Measurements from ENCODE around the gene HLA-DOA.

Gene HLA-DOA

GRCh38 chr6:32973144-32974015 is 36.0 kb downstream of the HLA-DOA start:
- Histone ChIP-seq H3K27ac (replicated peaks) (peak overlapping the region; percentile 82), H3K4me3 (replicated peaks; ENCODE audit: insufficient read depth, low read length) (peak overlapping the region; percentile 84), H3K27me3 (ENCODE audit: insufficient read depth, poor library complexity, severe bottlenecking) (no peaks in the 10 kb centered on the region)
- peak in 1 of 2 experiments; percentile 64 for DNase-seq (ENCODE audit: low read depth in 1 of 2, low spot score in 1 of 2)
- TF ChIP-seq GABPA (IDR thresholded peaks at IDR 0.05; ENCODE audit: low read depth) (no peak), SPI1 (IDR thresholded peaks at IDR 0.05; ENCODE audit: borderline replicate concordance, low read depth) (no peak), POLR2AphosphoS5 (IDR thresholded peaks at IDR 0.05; ENCODE audit: low read depth) (no peak), REST (IDR thresholded peaks at IDR 0.05; ENCODE audit: insufficient replicate concordance, low read depth) (no peak)
- TF ChIP-seq, protein P1, sequence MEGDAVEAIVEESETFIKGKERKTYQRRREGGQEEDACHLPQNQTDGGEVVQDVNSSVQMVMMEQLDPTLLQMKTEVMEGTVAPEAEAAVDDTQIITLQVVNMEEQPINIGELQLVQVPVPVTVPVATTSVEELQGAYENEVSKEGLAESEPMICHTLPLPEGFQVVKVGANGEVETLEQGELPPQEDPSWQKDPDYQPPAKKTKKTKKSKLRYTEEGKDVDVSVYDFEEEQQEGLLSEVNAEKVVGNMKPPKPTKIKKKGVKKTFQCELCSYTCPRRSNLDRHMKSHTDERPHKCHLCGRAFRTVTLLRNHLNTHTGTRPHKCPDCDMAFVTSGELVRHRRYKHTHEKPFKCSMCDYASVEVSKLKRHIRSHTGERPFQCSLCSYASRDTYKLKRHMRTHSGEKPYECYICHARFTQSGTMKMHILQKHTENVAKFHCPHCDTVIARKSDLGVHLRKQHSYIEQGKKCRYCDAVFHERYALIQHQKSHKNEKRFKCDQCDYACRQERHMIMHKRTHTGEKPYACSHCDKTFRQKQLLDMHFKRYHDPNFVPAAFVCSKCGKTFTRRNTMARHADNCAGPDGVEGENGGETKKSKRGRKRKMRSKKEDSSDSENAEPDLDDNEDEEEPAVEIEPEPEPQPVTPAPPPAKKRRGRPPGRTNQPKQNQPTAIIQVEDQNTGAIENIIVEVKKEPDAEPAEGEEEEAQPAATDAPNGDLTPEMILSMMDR (IDR thresholded peaks at IDR 0.05; ENCODE audit: insufficient read depth, low read length): no peak

- TF ChIP-seq SPI1 (IDR thresholded peaks at IDR 0.05; ENCODE audit: borderline replicate concordance, low read depth) (no peak), REST (IDR thresholded peaks at IDR 0.05; ENCODE audit: insufficient replicate concordance, low read depth) (peak; percentile 30), POLR2AphosphoS5 (IDR thresholded peaks at IDR 0.05; ENCODE audit: low read depth) (peak; percentile 34; the same call in 1 of the 2 replicates), GABPA (IDR thresholded peaks at IDR 0.05; ENCODE audit: low read depth) (no peak)
- TF ChIP-seq, protein P1 (IDR thresholded peaks at IDR 0.05; ENCODE audit: insufficient read depth, low read length): no peak
- Histone ChIP-seq H3K27me3 (ENCODE audit: insufficient read depth, poor library complexity, severe bottlenecking) (no peaks in the 10 kb centered on the region), H3K27ac (replicated peaks) (peak overlapping the region; percentile 82), H3K4me3 (replicated peaks; ENCODE audit: insufficient read depth, low read length) (peak overlapping the region; percentile 84)
- peak in 1 of 2 experiments; percentile 33 for DNase-seq (ENCODE audit: low read depth in 1 of 2, low spot score in 1 of 2)
These were observed 36.8 kb downstream of the HLA-DOA start for GRCh38 chr6:32972353-32973143.

- H3K4me3 ChIP-seq (replicated peaks; ENCODE audit: insufficient read depth, low read length): peak overlapping the region; percentile 84
- no peaks in the 10 kb centered on the region for H3K27me3 ChIP-seq (ENCODE audit: insufficient read depth, poor library complexity, severe bottlenecking)
- TF ChIP-seq, protein P1 (IDR thresholded peaks at IDR 0.05; ENCODE audit: insufficient read depth, low read length): no peak
- TF ChIP-seq SPI1 (IDR thresholded peaks at IDR 0.05; ENCODE audit: borderline replicate concordance, low read depth): peak; percentile 58; the same call in 1 of the 2 replicates
- TF ChIP-seq POLR2AphosphoS5 (IDR thresholded peaks at IDR 0.05; ENCODE audit: low read depth): peak; percentile 99
- TF ChIP-seq REST (IDR thresholded peaks at IDR 0.05; ENCODE audit: insufficient replicate concordance, low read depth): peak; percentile 82
- H3K27ac ChIP-seq (replicated peaks): peak overlapping the region; percentile 99
- peak; percentile 99 to 100 for DNase-seq (ENCODE audit: low read depth in 1 of 2, low spot score in 1 of 2)
These were observed 37.6 kb downstream of the HLA-DOA start for GRCh38 chr6:32971581-32972352.

Data from HL-60 (cell line).